GM10847 (cell line): ENCODE results near the gene ADISSP.

Experiments
- POLR2A ChIP-seq: IDR thresholded peaks from 2 replicates; pipeline ENCODE4 v1.6.1; 2011; ENCODE audit not compliant: insufficient read length; ENCODE audit errors: extremely low read depth

The ADISSP gene

GRCh38 chr20:3743251-3743650, 24.3 kb downstream of the ADISSP start:
- TF ChIP-seq POLR2A = no peak

DNA sequence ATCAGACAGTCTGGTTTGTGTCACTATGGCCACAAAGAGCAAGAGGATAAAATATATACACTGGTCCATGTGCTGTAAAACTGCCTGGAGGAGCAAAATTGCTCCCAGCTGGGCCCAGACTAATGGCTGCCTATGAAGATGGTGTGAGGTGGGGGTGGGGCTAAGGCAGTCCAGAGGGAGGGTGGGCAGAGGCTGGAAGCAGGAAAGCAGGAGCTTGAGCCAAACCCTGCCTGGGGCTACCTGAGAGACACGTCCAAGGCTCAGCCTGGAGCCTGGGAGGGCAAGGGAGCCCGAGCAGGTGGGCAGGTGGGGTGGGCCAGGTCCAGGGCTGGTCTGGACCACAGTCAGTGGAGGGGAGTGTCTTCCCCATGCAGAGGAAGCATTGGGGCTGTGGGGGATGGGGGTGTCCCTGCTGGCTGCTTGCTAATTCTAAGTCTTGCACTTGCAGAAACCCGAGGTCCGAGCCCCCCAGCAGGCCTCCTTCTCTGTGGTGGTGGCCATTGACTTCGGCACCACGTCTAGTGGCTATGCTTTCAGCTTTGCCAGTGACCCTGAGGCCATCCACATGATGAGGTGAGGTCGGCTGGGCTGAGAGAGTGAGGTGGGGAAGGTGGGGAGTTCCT, 25.6 kb downstream of the ADISSP start:
- no peak for TF ChIP-seq POLR2A

DNA sequence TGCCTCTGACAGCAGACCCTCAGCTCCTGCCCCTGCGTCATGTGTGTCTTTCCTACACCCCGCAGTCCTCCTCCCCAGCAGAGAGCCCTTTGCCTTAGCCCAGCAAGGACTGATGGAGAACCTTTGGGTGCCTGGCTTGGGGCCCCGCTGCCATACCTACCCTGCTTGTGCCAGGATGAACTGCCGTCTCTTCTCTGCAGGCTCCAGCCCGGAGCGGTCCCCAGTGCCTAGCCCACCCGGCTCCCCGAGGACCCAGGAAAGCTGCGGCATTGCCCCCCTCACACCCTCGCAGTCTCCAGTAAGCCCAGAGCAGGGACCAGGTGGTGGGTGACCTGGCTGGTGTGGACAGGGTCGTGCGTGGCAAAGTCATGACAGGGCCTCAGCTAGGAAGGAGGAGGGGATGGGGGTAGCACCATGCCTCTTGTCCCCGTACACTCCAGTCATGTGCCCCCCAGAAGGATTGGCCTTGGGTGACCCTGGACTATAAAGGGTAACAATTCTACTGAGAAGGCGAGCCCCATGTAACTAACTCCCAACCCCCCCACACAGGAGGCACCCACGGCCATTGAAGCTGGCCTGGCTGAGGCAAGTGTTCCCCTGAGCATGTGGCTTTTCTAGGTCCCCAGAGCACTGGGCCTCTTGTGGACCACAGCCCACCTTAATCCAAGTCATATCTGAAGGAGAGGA, 26.8 kb downstream of the ADISSP start:
- TF ChIP-seq POLR2A = no peak

DNA sequence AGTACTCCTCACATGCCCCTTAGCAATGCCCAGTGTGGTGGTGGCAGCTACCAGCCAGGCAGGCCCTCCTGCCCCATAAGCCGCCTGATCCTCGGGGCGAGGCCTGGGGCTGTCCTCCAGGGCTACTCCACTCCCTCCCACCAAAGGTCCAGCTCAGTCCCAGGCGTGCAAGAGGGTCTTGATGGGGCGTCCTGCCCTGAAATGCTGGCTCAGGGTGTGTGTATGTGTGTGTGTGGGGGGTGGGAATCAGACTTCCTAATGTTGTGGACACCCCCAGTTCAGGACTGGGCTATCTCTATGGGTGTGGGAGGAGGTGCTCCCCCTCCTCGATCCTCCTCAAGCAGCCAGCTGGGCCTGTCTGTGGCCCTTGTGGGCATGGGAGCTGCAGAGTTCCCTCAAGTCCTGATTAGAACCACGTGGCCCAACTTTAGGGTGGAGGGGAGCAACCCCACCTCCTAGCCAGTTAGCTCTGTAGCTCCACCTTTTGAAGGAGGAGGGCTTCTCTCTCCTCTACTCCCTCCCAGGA, 27.6 kb downstream of the ADISSP start:
- TF ChIP-seq POLR2A = no peak

- TF ChIP-seq POLR2A = no peak
Observed at GRCh38 chr20:3739054-3739925, 28.3 kb downstream of the ADISSP start.

- TF ChIP-seq POLR2A = no peak
Observed at GRCh38 chr20:3738111-3739053, 29.2 kb downstream of the ADISSP start.

DNA sequence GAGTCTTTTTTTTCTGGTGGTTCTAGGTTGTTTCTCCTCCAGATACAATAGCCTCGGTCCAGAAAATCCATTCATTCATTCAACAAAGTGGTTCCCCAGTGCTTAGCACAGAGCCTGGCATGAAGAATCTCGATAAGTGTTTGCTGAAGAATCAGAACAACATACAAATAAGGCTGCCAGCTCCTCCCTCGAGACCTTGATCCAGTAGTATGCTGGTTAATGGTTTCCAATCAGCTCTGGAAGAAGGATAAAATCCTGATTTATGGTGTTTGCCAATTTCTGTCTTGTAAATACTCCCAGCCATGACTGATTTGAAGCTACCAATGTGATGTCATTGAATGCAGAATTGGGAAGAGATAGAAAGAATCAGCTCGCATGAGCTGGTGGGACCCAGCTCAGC, 31.8 kb downstream of the ADISSP start:
- no peak for TF ChIP-seq POLR2A

GRCh38 chr20:3734111-3734843, 33.3 kb downstream of the ADISSP start:
- TF ChIP-seq POLR2A = no peak

GRCh38 chr20:3733119-3733995, 34.2 kb downstream of the ADISSP start:
- no peak for TF ChIP-seq POLR2A

GRCh38 chr20:3732327-3733118, 35.0 kb downstream of the ADISSP start, which contains the start of gene HSPA12B:
TSS of gene HSPA12B (plus strand) at chr20:3732685. CDS start at chr20:3738675, 5,990 bp downstream.
- TF ChIP-seq POLR2A = no peak

DNA sequence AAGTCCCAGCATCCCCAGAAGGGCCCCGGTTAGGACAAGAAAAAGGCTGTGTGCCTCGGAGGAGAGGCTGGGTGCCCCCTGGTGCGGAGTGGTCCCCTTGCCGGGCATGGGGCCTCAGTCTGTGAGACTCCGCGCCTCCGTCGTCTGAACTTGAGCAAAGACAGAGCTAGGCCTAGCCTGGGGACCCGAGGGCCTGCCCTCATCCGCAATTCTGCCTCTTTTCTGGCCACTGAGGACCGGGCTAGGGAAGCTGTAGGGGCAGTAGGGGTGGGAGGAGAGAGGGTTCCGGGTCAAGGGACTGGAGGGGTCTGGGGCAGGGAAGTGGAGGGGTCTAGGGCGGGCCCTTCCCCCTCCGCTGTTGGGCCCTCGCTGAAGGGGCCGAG, 35.6 kb downstream of the ADISSP start:
- TF ChIP-seq POLR2A = no peak
